Activated T-helper 17 cell treated with anti-CD3 and anti-CD28 coated beads, Interleukin-2, amount 50 U/mL, for 72 hours (primary cell): ENCODE measurements around the gene HIPK2. TPM values are rescaled to one million over a fixed set of nuclear protein-coding genes. Genes with fewer than 3 reads are reported as not detected.

Experiments used
- ATAC-seq: fragments of 150-1000 bp; cut with Tn5 transposase; replicated peaks from 2 replicates; pipeline ENCODE4 v1.10.0; 2021; ENCODE audit warnings: mild to moderate bottlenecking, moderate library complexity
- H3K27ac Mint-ChIP-seq: one replicate; pipeline ENCODE4 v1.8.0; 2022; ENCODE audit warnings: mixed read lengths
- H3K27me3 Mint-ChIP-seq: one replicate; pipeline ENCODE4 v1.8.0; 2022; ENCODE audit warnings: mixed read lengths
- H3K36me3 Mint-ChIP-seq: one replicate; pipeline ENCODE4 v1.8.0; 2022; ENCODE audit warnings: low read depth, mild to moderate bottlenecking, mixed read lengths
- H3K4me1 Mint-ChIP-seq: one replicate; pipeline ENCODE4 v1.8.0; 2022; ENCODE audit warnings: mixed read lengths
- H3K4me3 Mint-ChIP-seq: one replicate; pipeline ENCODE4 v1.8.0; 2022; ENCODE audit warnings: mild to moderate bottlenecking, mixed read lengths
- H3K9me3 Mint-ChIP-seq: one replicate; pipeline ENCODE4 v1.8.0; 2022; ENCODE audit warnings: mixed read lengths
- total RNA-seq, 2 donors: library from RNA; stranded (reverse); gene quantifications; one replicate each; pipeline ENCODE4 v1.2.3, GENCODE V29; 2022

The HIPK2 gene
- total RNA-seq, 2 donors from 2014 or later: 44.2 to 46.9 TPM

GRCh38 chr7:139641337-139641992, 136.3 kb downstream of the HIPK2 start:
- ATAC-seq: no peak

GRCh38 chr7:139640681-139641080, 137.1 kb downstream of the HIPK2 start:
- H3K36me3 Mint-ChIP-seq: peaks cover 25% of the 10 kb centered on the region
- no peak for ATAC-seq
- no peaks in the 10 kb centered on the region for H3K27me3 Mint-ChIP-seq
- no peak overlapping the region for H3K27ac Mint-ChIP-seq
- H3K9me3 Mint-ChIP-seq: no peaks in the 10 kb centered on the region
- H3K4me3 Mint-ChIP-seq: no peak overlapping the region
- H3K4me1 Mint-ChIP-seq: peaks cover 24% of the 10 kb centered on the region

More at GRCh38 chr7:139641337-139641992, 136.3 kb downstream of the HIPK2 start:
- Mint-ChIP-seq H3K9me3 (no peaks in the 10 kb centered on the region), H3K4me3 (no peak overlapping the region), H3K4me1 (peaks cover 21% of the 10 kb centered on the region), H3K27ac (no peak overlapping the region), H3K36me3 (peaks cover 20% of the 10 kb centered on the region), H3K27me3 (no peaks in the 10 kb centered on the region)

GRCh38 chr7:139639563-139639962, 138.2 kb downstream of the HIPK2 start:
- no peaks in the 10 kb centered on the region for H3K9me3 Mint-ChIP-seq
- no peak overlapping the region for H3K4me3 Mint-ChIP-seq
- H3K4me1 Mint-ChIP-seq: peaks cover 24% of the 10 kb centered on the region
- H3K36me3 Mint-ChIP-seq: peaks cover 23% of the 10 kb centered on the region
- H3K27ac Mint-ChIP-seq: no peak overlapping the region
- H3K27me3 Mint-ChIP-seq: no peaks in the 10 kb centered on the region
- ATAC-seq: no peak

GRCh38 chr7:139635526-139636302, 142.1 kb downstream of the HIPK2 start:
- Mint-ChIP-seq H3K4me1 (peaks cover 29% of the 10 kb centered on the region), H3K27me3 (no peaks in the 10 kb centered on the region), H3K9me3 (no peaks in the 10 kb centered on the region), H3K36me3 (peaks cover 24% of the 10 kb centered on the region), H3K4me3 (peak overlapping the region; percentile 79), H3K27ac (peak overlapping the region; percentile 89)
- peak; percentile 95 for ATAC-seq

- Mint-ChIP-seq H3K36me3 (peaks cover 34% of the 10 kb centered on the region), H3K4me3 (no peak overlapping the region), H3K27ac (no peak overlapping the region), H3K27me3 (no peaks in the 10 kb centered on the region), H3K9me3 (no peaks in the 10 kb centered on the region), H3K4me1 (peaks cover 36% of the 10 kb centered on the region)
- no peak for ATAC-seq
Measured at GRCh38 chr7:139634087-139634486, 143.7 kb downstream of the HIPK2 start.

GRCh38 chr7:139631520-139632031, 146.2 kb downstream of the HIPK2 start:
- Mint-ChIP-seq H3K27me3 (no peaks in the 10 kb centered on the region), H3K36me3 (peaks cover 53% of the 10 kb centered on the region), H3K9me3 (no peaks in the 10 kb centered on the region), H3K4me3 (no peak overlapping the region), H3K4me1 (peaks cover 45% of the 10 kb centered on the region), H3K27ac (peak overlapping the region; percentile 56)
- ATAC-seq: no peak

- no peaks in the 10 kb centered on the region for H3K27me3 Mint-ChIP-seq
- no peak overlapping the region for H3K4me3 Mint-ChIP-seq
- peaks cover 57% of the 10 kb centered on the region for H3K36me3 Mint-ChIP-seq
- H3K9me3 Mint-ChIP-seq: no peaks in the 10 kb centered on the region
- no peak for ATAC-seq
- peak overlapping the region; percentile 56 for H3K27ac Mint-ChIP-seq
- peaks cover 39% of the 10 kb centered on the region for H3K4me1 Mint-ChIP-seq
Measured at GRCh38 chr7:139630643-139631519, 146.9 kb downstream of the HIPK2 start.

- H3K27me3 Mint-ChIP-seq: no peaks in the 10 kb centered on the region
- peak overlapping the region; percentile 44 for H3K27ac Mint-ChIP-seq
- no peak overlapping the region for H3K4me3 Mint-ChIP-seq
- H3K4me1 Mint-ChIP-seq: peaks cover 44% of the 10 kb centered on the region
- no peak for ATAC-seq
- H3K36me3 Mint-ChIP-seq: peaks cover 67% of the 10 kb centered on the region
- no peaks in the 10 kb centered on the region for H3K9me3 Mint-ChIP-seq
Measured at GRCh38 chr7:139629392-139630082, 148.3 kb downstream of the HIPK2 start.

GRCh38 chr7:139627831-139628230, 150.0 kb downstream of the HIPK2 start:
- ATAC-seq: no peak
- peaks cover 80% of the 10 kb centered on the region for H3K36me3 Mint-ChIP-seq
- peaks cover 47% of the 10 kb centered on the region for H3K4me1 Mint-ChIP-seq
- peak overlapping the region; percentile 0 for H3K27ac Mint-ChIP-seq
- H3K4me3 Mint-ChIP-seq: peak overlapping the region; percentile 23
- H3K9me3 Mint-ChIP-seq: no peaks in the 10 kb centered on the region
- no peaks in the 10 kb centered on the region for H3K27me3 Mint-ChIP-seq

- no peaks in the 10 kb centered on the region for H3K9me3 Mint-ChIP-seq
- H3K36me3 Mint-ChIP-seq: peaks cover 80% of the 10 kb centered on the region
- no peaks in the 10 kb centered on the region for H3K27me3 Mint-ChIP-seq
- H3K4me1 Mint-ChIP-seq: peaks cover 47% of the 10 kb centered on the region
- peak; percentile 26 for ATAC-seq
- peak overlapping the region; percentile 23 for H3K4me3 Mint-ChIP-seq
- peak overlapping the region; percentile 0 for H3K27ac Mint-ChIP-seq
Measured at GRCh38 chr7:139626817-139627216, 151.0 kb downstream of the HIPK2 start.

GRCh38 chr7:139623518-139623917, 154.3 kb downstream of the HIPK2 start:
- peaks cover 31% of the 10 kb centered on the region for H3K4me1 Mint-ChIP-seq
- no peaks in the 10 kb centered on the region for H3K27me3 Mint-ChIP-seq
- H3K36me3 Mint-ChIP-seq: peaks cover 71% of the 10 kb centered on the region
- no peaks in the 10 kb centered on the region for H3K9me3 Mint-ChIP-seq
- no peak overlapping the region for H3K27ac Mint-ChIP-seq
- no peak overlapping the region for H3K4me3 Mint-ChIP-seq
- ATAC-seq: peak; percentile 30

- Mint-ChIP-seq H3K4me3 (no peak overlapping the region), H3K36me3 (peaks cover 72% of the 10 kb centered on the region), H3K4me1 (peaks cover 13% of the 10 kb centered on the region), H3K27ac (no peak overlapping the region), H3K9me3 (no peaks in the 10 kb centered on the region), H3K27me3 (no peaks in the 10 kb centered on the region)
- peak; percentile 76 for ATAC-seq
Measured at GRCh38 chr7:139620676-139621344, 157.0 kb downstream of the HIPK2 start.

- peaks cover under 1% of the 10 kb centered on the region for H3K4me1 Mint-ChIP-seq
- H3K27ac Mint-ChIP-seq: no peak overlapping the region
- no peak overlapping the region for H3K4me3 Mint-ChIP-seq
- no peaks in the 10 kb centered on the region for H3K27me3 Mint-ChIP-seq
- no peak for ATAC-seq
- H3K9me3 Mint-ChIP-seq: no peaks in the 10 kb centered on the region
- H3K36me3 Mint-ChIP-seq: peaks cover 61% of the 10 kb centered on the region
Measured at GRCh38 chr7:139619367-139619657, 158.5 kb downstream of the HIPK2 start.
